K562 (cell line): ENCODE results near the gene TMEM11. TPM values are rescaled to one million over a fixed set of nuclear protein-coding genes. Genes with fewer than 3 reads are reported as not detected.

Experiments
- CBX2 ChIP-seq: fragments of 200-600 bp; sonication (generic); IDR thresholded peaks from one replicate; pipeline ENCODE4 v1.6.1; 2012; ENCODE audit warnings: mild to moderate bottlenecking, low read length, inconsistent platforms; ENCODE audit not compliant: insufficient read depth, poor library complexity, severe bottlenecking
- FUS ChIP-seq: fragments of 200-400 bp; formaldehyde crosslinking; optimal IDR thresholded peaks from 2 replicates; pipeline ENCODE3; 2017; ENCODE audit warnings: low read depth, low read length
- NFE2 ChIP-seq: IDR thresholded peaks from 2 replicates; pipeline ENCODE4 v1.6.1; 2014; ENCODE audit warnings: antibody characterized with exemption, low read depth
- ZBTB2 ChIP-seq: fragments of 450-650 bp; IDR thresholded peaks from 2 replicates; pipeline ENCODE4 v1.6.1; 2016; ENCODE audit warnings: antibody characterized with exemption
- ZBTB40 ChIP-seq, 2 experiments: fragments of 450-650 bp in 1 of 2; sonication (generic) in 1 of 2; formaldehyde crosslinking in 1 of 2; IDR thresholded peaks; 2 replicates each; pipeline versions ENCODE4 v1.7.1 to v1.9.0; 2016 to 2022; ENCODE audit warnings: inconsistent platforms in 1 of 2, mild to moderate bottlenecking in 1 of 2, missing genetic modification reagents in 1 of 2
- ZNF785 ChIP-seq: fragments of 250-450 bp; sonication (Bioruptor Pico); IDR thresholded peaks from 2 replicates; pipeline ENCODE4 v1.4.0; 2020; ENCODE audit warnings: mild to moderate bottlenecking
- polyA plus RNA-seq, 8 experiments: library from polyadenylated mRNA; depleted of rRNA in 4 of 8; stranded (reverse) in 5 of 8; unstranded in 3 of 8; fragments of >200 nt; fragmentation: Nextera tagmentation in 2 of 8; fragmentation: Illumina TruSeq in 1 of 8; extraction: Ambion mirVana in 2 of 8; extraction: Trizol in 1 of 8; gene quantifications; 2 replicates each; pipeline versions ENCODE4 v1.2.1 to v1.2.3, GENCODE V29; 2011 to 2014; ENCODE audit warnings: inconsistent platforms in 1 of 8, missing spikeins in 1 of 8
- total RNA-seq, 7 experiments: library from RNA; depleted of rRNA in 6 of 7; stranded (reverse); fragments of >200 nt in 6 of 7; fragmentation: Illumina TruSeq in 2 of 7; extraction: Trizol in 2 of 7; gene quantifications; 2 replicates each; pipeline versions ENCODE4 v1.2.1 to v1.2.3, GENCODE V29; 2011 to 2021; ENCODE audit warnings: low replicate concordance in 1 of 7
- TF ChIP-seq, protein P1 (sequence below): fragments of 250-450 bp; sonication (Bioruptor Pico); IDR thresholded peaks from 2 replicates; pipeline ENCODE4 v1.4.0; 2020; ENCODE audit warnings: mild to moderate bottlenecking, moderate library complexity

The TMEM11 gene
- total and polyA plus RNA-seq, 9 of the 15 experiments (the other 6 are each of a cell fraction or from before 2014, with no cell fraction given), result 12.0 to 40.7 (median 30.0) TPM

GRCh38 chr17:21171970-21172510, 41.9 kb downstream of the TMEM11 start (continued):
- TF ChIP-seq ZBTB40 (IDR thresholded peaks at IDR 0.05), result no peak
- no peak for TF ChIP-seq ZBTB40 (CRISPR knock-in tag; IDR thresholded peaks at IDR 0.05)
- TF ChIP-seq ZNF785 (CRISPR knock-in tag), result no peak
- no peak for TF ChIP-seq ZBTB2
- TF ChIP-seq FUS, result no peak
- no peak for TF ChIP-seq NFE2
- TF ChIP-seq CBX2, result no peak
- TF ChIP-seq, protein P1, sequence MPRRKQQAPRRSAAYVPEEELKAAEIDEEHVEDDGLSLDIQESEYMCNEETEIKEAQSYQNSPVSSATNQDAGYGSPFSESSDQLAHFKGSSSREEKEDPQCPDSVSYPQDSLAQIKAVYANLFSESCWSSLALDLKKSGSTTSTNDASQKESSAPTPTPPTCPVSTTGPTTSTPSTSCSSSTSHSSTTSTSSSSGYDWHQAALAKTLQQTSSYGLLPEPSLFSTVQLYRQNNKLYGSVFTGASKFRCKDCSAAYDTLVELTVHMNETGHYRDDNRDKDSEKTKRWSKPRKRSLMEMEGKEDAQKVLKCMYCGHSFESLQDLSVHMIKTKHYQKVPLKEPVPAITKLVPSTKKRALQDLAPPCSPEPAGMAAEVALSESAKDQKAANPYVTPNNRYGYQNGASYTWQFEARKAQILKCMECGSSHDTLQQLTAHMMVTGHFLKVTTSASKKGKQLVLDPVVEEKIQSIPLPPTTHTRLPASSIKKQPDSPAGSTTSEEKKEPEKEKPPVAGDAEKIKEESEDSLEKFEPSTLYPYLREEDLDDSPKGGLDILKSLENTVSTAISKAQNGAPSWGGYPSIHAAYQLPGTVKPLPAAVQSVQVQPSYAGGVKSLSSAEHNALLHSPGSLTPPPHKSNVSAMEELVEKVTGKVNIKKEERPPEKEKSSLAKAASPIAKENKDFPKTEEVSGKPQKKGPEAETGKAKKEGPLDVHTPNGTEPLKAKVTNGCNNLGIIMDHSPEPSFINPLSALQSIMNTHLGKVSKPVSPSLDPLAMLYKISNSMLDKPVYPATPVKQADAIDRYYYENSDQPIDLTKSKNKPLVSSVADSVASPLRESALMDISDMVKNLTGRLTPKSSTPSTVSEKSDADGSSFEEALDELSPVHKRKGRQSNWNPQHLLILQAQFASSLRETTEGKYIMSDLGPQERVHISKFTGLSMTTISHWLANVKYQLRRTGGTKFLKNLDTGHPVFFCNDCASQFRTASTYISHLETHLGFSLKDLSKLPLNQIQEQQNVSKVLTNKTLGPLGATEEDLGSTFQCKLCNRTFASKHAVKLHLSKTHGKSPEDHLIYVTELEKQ (CRISPR knock-in tag), result no peak
